ENCODE measurements around the gene HYDIN. TPM values are rescaled to one million over a fixed set of nuclear protein-coding genes. Genes with fewer than 3 reads are reported as not detected.
"Not testable (repeated sequence)": the region's sequence is repeated elsewhere in the genome, so short reads cannot be mapped to it uniquely, and the experiment has no call there.

Gene HYDIN
- total and polyA plus RNA-seq, 12 donors = 0.04 to 3.1 (median 1.8) TPM

DNA sequence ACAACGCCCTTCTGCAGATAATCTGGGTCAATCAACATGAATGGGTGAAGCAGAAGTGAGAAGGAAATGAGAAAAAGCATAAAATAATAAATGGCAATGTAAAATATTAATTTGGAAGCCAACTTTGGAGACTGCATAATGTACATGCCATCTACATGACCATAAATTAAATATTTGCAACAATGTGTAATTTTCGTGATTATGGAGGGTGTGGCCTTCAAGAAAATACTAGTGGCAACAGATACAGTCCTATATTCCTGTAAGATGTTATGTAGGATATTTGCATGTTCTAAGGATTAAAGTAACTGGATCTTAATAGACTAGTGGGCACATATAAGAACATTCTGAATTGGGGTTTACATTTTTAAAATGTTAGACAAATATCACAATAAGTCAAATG is 78.9 kb downstream of the HYDIN start:
- ATAC-seq; DNase-seq; intact Hi-C loops (cut with DNase I); H3K27me3 ChIP-seq; H3K9me3 ChIP-seq; H3K36me3 ChIP-seq; H3K4me3 ChIP-seq; H3K4me1 ChIP-seq; H3K27ac ChIP-seq: not testable (repeated sequence)
- WGBS, 2 donors = 67% methylated on average over 1 of the region's 2 CpGs; no CpG with 5 or more reads in 1 of the 2 donors

DNA sequence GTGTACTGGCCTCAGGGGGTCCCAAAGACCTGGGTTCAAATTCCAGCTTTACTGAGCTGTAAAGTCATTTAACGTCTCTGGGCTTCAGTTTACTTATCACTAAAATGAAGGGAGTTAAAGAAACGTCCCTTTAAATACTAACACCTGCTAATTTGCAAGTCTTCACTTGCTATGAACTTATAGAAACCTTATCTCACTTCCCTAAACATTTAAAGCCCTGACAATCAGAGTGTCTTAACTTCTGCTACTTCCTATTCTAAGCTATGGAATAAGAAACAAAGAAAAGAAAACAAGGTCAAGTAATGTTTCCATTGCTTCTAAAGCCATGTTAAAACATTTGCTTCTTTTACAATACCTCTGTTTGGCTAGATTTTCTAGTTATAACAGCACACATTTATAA is 87.3 kb downstream of the HYDIN start:
- ATAC-seq; H3K27me3 ChIP-seq; H3K4me1 ChIP-seq; DNase-seq; H3K36me3 ChIP-seq; H3K27ac ChIP-seq; H3K9me3 ChIP-seq; H3K4me3 ChIP-seq; intact Hi-C loops (cut with DNase I): not testable (repeated sequence)
- WGBS, 2 donors = 0% methylated on average over 1 of the region's 2 CpGs

DNA sequence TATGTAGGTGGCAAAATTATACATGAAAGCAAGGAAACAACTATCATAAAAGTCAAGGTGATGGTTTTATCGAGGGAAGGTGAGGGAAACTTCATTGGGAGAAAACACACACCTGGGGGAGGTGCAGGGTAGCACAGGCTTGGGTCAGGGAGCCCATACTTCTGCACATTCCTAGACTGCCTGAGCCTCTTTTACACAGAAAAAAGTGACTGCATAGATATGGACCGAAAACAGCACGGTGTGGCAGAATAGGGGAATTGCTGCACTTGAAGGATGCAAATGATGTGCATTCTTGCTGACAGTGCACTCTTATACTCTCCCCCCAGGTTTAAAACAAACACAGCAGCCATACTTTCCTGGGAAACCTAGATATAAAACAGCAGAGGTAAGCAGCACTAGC is 120.0 kb downstream of the HYDIN start:
- H3K4me3 ChIP-seq; ATAC-seq; H3K36me3 ChIP-seq; DNase-seq; H3K27ac ChIP-seq; H3K4me1 ChIP-seq; intact Hi-C loops (cut with DNase I); H3K27me3 ChIP-seq; H3K9me3 ChIP-seq: not testable (repeated sequence)
- 81 to 86% methylated on average over 1 of the region's 3 CpGs for WGBS, 2 donors

DNA sequence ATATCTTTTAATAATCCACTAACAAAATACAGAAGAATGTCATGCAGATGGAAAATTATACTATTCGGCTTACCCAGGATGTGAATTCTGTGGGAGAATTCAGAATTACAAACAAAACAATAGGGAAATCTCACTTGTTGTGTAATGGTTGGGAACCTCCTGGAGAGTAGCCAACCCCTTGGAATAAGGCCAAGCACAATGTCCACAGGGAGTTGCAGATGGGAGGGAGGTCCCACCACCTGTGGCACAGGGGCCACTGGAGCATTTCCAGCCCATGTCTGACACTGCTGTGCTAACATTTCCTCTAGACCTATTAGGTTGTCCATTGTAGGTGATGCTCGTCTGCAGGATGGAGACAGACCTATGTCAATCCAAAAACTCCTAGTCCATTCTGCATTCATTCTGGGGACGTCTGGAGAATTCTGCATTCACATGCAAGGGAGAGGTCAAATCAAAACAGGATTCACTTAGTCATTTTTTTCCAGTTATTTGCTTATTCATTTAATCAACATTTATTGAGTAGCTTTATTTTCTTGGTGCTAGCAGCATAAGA is 120.8 kb downstream of the HYDIN start:
- H3K4me3 ChIP-seq; ATAC-seq; H3K4me1 ChIP-seq; H3K27ac ChIP-seq; H3K27me3 ChIP-seq; H3K9me3 ChIP-seq; DNase-seq; H3K36me3 ChIP-seq; intact Hi-C loops (cut with DNase I): not testable (repeated sequence)
- 36 to 48% methylated on average over 1 of the region's 3 CpGs for WGBS, 2 donors

DNA sequence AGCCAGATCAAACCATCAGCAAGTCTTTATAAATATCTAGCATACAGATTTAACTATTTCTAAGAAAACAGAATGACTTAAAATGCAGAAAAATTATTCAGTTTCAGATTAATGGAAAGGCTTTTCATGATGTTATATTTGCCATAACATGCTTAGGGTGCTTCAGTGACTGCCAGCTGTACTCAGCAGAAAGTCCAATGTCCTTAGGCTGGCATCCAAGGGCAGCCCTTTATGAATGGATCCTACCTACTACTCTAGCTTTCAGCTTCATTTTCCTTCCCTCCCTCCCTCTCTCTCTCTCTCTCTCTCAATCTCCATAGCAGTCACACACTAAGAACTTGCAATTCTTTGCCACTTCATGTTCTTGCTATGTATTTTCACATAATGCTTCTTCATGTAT is 124.6 kb downstream of the HYDIN start:
- H3K27ac ChIP-seq; intact Hi-C loops (cut with DNase I); H3K27me3 ChIP-seq; H3K4me1 ChIP-seq; H3K4me3 ChIP-seq; DNase-seq; ATAC-seq; H3K9me3 ChIP-seq; H3K36me3 ChIP-seq: not testable (repeated sequence)

DNA sequence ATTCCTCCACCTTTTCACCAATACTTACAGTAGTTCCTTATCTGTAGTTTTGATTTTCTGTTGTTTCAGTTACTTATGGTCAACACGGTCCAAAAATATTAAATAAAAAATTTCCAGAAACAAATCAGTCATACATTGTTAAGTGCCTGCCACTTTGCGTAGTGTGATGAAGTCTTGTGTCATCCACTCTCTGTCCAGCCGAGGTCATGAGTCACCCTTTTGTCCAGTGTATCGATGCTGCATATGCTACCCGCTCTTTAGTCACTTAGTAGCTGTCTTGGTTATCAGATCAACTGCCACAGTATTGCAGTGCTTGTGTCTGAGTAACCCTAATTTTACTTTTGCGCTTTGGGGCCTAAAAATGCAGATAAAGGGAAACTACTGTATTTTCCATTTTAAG is 146.9 kb downstream of the HYDIN start:
- 81 to 88% methylated on average over 4 of the region's 6 CpGs for WGBS, 2 donors
- H3K36me3 ChIP-seq; intact Hi-C loops (cut with DNase I): not testable (repeated sequence)

DNA sequence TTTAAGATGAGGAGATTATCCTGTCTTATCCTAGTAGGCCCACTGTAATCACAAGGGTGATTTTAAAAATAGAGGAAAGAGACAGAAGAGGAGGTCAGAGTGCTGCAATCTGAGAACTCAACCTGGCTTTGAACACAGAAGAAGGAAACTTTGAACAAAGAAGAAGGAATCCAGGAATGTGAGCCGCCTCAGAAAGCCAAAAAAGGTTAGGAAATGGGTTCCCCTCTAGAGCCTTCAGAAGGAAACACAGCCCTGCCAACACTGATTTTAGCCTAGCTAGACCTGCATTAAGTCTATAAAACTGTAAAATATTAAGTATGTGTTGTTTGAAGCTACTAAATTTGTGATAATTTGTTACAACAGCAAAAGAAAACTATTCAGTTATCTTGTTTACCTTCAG is 149.7 kb downstream of the HYDIN start:
- H3K9me3 ChIP-seq; intact Hi-C loops (cut with DNase I); H3K27ac ChIP-seq; H3K4me1 ChIP-seq; H3K27me3 ChIP-seq; H3K4me3 ChIP-seq; H3K36me3 ChIP-seq; DNase-seq; ATAC-seq: not testable (repeated sequence)
- WGBS, 2 donors = 30 to 31% methylated on average over 1 of the region's 1 CpG

More for the DNA sequence above, 146.9 kb downstream of the HYDIN start:
- not testable (repeated sequence) for H3K27ac ChIP-seq, ATAC-seq, H3K27me3 ChIP-seq, H3K4me1 ChIP-seq, H3K4me3 ChIP-seq, H3K9me3 ChIP-seq, DNase-seq

DNA sequence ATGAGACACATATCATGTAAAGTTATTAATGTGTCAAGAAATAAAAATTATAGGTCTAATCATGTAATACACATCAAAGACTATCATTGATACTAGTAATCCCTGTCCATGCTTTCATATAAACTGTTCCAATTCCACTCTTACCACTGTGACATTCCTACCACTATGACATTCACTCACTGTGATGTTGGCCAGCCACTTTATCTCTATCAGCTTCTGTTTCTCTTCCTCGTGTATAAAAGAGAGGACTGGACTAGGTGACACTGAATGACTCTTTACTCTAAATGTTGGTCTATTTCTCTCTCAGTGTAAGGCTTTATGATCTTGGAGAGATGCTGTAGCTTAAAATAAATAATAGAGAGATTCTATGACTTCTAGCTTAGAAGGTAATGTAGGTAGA is 150.3 kb downstream of the HYDIN start:
- 13 to 27% methylated on average over 1 of the region's 1 CpG for whole genome bisulfite sequencing, 2 donors
- intact Hi-C loops (cut with DNase I) = not testable (repeated sequence)

DNA sequence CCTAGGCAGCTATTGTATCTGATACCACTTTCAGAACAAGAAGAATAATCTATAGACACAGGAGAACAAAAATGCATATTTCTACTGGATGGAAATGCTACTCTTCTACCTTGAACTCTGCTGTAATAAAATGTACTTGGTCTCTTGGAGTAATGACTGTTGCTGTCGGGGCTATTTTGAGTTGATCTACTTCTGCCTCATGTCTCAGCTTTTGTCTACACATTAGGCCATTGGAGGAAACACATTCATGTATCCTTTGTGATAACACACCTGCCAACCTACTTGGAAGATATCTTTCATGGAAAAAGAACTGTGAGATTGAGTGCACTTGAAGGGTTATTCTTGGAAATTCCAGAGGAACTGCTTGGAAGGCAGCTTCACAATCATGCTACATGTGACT is 159.9 kb downstream of the HYDIN start:
- intact Hi-C loops (cut with DNase I); H3K36me3 ChIP-seq; H3K4me3 ChIP-seq; H3K27me3 ChIP-seq; DNase-seq; H3K4me1 ChIP-seq; H3K9me3 ChIP-seq; H3K27ac ChIP-seq: not testable (repeated sequence)
- no CpG with 5 or more reads among the region's 1 CpG for WGBS, 2 donors
- peak in 1 of 8 donors; percentile 69 for ATAC-seq

More for the DNA sequence above, 150.3 kb downstream of the HYDIN start:
- H3K9me3 ChIP-seq, H3K4me1 ChIP-seq, DNase-seq, H3K36me3 ChIP-seq, H3K27me3 ChIP-seq, H3K27ac ChIP-seq, H3K4me3 ChIP-seq: not testable (repeated sequence)
- ATAC-seq = peak in 4 of 8 donors; percentile 42 to 82 (median 66)

DNA sequence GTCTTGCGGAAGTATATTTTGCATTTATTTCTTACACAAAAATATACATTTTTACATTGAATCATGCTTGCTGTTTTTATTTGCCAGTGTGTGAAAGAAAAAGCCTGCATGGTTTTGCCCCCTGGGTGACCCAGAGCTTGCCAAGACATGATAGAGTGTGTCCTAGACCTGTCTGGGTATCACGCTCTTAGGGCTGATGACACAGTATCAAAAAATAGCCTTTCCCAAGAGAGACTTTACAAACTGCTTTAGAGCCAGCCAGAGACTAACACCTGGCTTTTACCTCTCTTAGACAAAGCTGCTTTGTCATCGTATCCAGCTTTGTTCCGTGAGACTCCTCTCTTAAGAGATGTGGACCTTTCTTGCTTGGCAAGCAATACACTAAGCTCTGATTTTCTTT is 160.7 kb downstream of the HYDIN start:
- H3K27me3 ChIP-seq; H3K9me3 ChIP-seq; H3K36me3 ChIP-seq; DNase-seq; H3K4me1 ChIP-seq; intact Hi-C loops (cut with DNase I); H3K4me3 ChIP-seq: not testable (repeated sequence)
- WGBS, 2 donors = 70 to 73% methylated on average over 4 of the region's 4 CpGs
- H3K27ac ChIP-seq = peak overlapping the region in 1 of 10 donors; percentile 25
- ATAC-seq = peak in 7 of 8 donors; percentile 61 to 96 (median 83)

DNA sequence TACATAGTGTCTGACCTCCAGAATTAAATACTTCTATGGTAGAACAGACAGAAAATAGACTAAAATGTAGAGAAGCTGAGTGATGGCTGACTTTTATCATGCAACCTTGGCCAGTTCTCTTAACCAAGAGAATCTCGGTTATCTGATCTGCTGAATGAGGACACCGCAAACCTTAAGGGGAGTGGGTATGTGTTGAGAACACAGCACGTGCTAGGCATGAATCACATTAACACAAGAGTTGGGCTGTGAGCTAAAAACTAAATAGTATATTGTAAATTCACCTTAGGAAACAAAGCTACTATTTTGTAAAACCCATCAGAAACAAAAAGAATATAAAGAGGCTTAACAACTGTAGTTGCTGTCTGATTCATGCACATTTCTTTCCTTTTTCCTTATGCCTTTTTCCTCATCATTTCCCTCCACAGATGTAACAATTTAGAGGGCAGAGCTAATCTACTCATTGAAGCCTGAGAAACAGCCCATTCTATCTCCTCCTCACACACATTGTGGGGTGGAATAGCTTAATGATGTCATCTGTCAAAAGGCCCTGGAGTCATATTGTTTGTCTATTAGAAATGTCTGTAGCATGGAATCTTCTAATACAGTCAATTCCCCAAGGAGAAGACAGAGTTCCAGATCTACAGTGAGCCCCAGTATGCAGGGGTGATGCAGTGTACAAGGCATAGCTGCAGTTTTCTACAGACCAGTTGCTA is 176.5 kb downstream of the HYDIN start:
- H3K9me3 ChIP-seq; H3K4me1 ChIP-seq; DNase-seq; H3K36me3 ChIP-seq; H3K4me3 ChIP-seq; H3K27ac ChIP-seq; intact Hi-C loops (cut with DNase I); H3K27me3 ChIP-seq; ATAC-seq: not testable (repeated sequence)
- WGBS, 2 donors = 53 to 77% methylated on average over 3 of the region's 3 CpGs

DNA sequence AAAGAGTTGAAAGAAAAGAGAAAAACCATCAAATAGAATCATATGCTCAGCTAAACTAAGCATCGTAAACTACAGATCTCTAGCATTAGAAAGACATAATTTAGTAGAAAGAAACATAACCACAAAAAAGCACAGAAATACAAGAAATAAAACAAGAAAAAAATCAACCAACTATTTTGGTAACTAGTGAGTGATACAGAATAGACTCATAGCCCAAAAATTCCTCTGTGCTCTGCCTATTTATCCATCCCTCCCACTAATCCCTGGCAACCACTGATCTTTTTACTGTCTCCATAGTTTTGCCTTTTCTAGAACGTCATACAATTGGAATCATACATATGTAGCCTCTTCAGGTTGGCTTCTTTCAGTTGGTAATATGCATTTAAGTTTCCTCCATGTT is 180.2 kb downstream of the HYDIN start:
- intact Hi-C loops (cut with DNase I); H3K27ac ChIP-seq; H3K36me3 ChIP-seq; ATAC-seq; H3K27me3 ChIP-seq; H3K9me3 ChIP-seq; H3K4me3 ChIP-seq; H3K4me1 ChIP-seq; DNase-seq: not testable (repeated sequence)
- WGBS, 2 donors = 66 to 75% methylated on average over 2 of the region's 2 CpGs
